Stimulated activated CD4-positive, alpha-beta T cell treated with anti-CD3 and anti-CD28 coated beads, TNF-alpha, amount 100 ng/mL, for 1 hour (primary cell): Measurements from ENCODE around the gene PEX11G.
A peak's percentile ranks its signal among the peaks of the same experiment; 100 is the strongest.

Experiments
- DNase-seq, 3 donors: peaks; one replicate each; pipeline ENCODE4 v3.0.0-alpha.2; 2020; ENCODE audit warnings: low read depth in 3 of 3, low spot score in 1 of 3

The PEX11G gene

GRCh38 chr19:7522072-7522922 lies 33.5 kb upstream of the PEX11G start, which contains the start of gene MCOLN1:
TSS of gene MCOLN1 (plus strand) at chr19:7522624. CDS start at chr19:7522751, 127 bp downstream.
- DNase-seq = peak; percentile 99

- DNase-seq = no peak
Observed at GRCh38 chr19:7521551-7522071, 32.8 kb upstream of the PEX11G start.

- DNase-seq = no peak
Observed at GRCh38 chr19:7520131-7521051, 31.6 kb upstream of the PEX11G start.

- no peak for DNase-seq
Observed at GRCh38 chr19:7519361-7520130, 30.7 kb upstream of the PEX11G start.

- no peak for DNase-seq
Observed at GRCh38 chr19:7516878-7517277, 28.0 kb upstream of the PEX11G start.

GRCh38 chr19:7516333-7516732 lies 27.5 kb upstream of the PEX11G start:
- no peak for DNase-seq

- no peak for DNase-seq
Observed at GRCh38 chr19:7515645-7516151, 26.9 kb upstream of the PEX11G start, which contains the start of gene ZNF358. TSS of gene ZNF358 (plus strand) at chr19:7516103. CDS start at chr19:7519243, 3,140 bp downstream.

- DNase-seq = no peak
Observed at GRCh38 chr19:7515110-7515644, 26.3 kb upstream of the PEX11G start.

GRCh38 chr19:7513809-7514642 lies 25.2 kb upstream of the PEX11G start:
- no peak for DNase-seq

GRCh38 chr19:7512400-7512851 lies 23.6 kb upstream of the PEX11G start:
- no peak for DNase-seq

GRCh38 chr19:7509625-7510024 lies 20.8 kb upstream of the PEX11G start:
- DNase-seq = no peak

- DNase-seq = no peak
Observed at GRCh38 chr19:7507884-7508283, 19.0 kb upstream of the PEX11G start.

GRCh38 chr19:7506385-7507328 lies 17.8 kb upstream of the PEX11G start:
- no peak for DNase-seq

- no peak for DNase-seq
Observed at GRCh38 chr19:7505682-7506384, 17.0 kb upstream of the PEX11G start.

GRCh38 chr19:7505288-7505681 lies 16.4 kb upstream of the PEX11G start:
- no peak for DNase-seq

- no peak for DNase-seq
Observed at GRCh38 chr19:7504684-7505083, 15.8 kb upstream of the PEX11G start.

GRCh38 chr19:7502552-7502951 lies 13.7 kb upstream of the PEX11G start:
- no peak for DNase-seq
